GM23248 (cell line): ENCODE data around the gene NCK2.

Experiments used
- EZH2 ChIP-seq: fragments of 200-600 bp; sonication (generic); IDR thresholded peaks from 2 replicates; pipeline ENCODE4 v1.6.1; 2018; ENCODE audit warnings: antibody characterized with exemption, mild to moderate bottlenecking; ENCODE audit not compliant: insufficient read depth, poor library complexity, severe bottlenecking
- EZH2phosphoT487 ChIP-seq: fragments of 200-600 bp; sonication (generic); IDR thresholded peaks from 2 replicates; pipeline ENCODE4 v1.6.1; 2018; ENCODE audit warnings: antibody characterized with exemption, moderate library complexity, mild to moderate bottlenecking, low read depth; ENCODE audit not compliant: insufficient read depth

DNA sequence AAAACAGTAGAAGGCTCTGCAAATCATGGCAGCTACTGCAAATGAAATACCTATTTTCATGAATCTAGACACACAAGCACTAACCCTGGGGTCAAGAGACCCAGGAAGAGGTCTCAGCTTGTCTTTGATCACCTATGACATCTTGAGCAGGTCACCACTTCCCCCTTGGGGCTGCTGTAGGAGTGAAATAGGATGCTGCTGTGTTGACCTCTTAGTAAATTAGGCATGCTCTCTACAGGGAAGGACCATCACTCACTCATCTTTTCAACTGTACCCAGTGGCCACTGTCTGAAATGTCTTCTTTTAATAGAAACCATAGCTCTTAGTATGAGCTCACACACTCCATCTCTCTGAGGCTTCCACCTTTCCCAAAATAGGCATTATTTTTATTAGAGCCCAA is 83.8 kb downstream of the NCK2 start:
- no peak for TF ChIP-seq EZH2
- no peak for TF ChIP-seq EZH2phosphoT487
